ENCODE measurements around the gene STC2.

STC2 gene

DNA sequence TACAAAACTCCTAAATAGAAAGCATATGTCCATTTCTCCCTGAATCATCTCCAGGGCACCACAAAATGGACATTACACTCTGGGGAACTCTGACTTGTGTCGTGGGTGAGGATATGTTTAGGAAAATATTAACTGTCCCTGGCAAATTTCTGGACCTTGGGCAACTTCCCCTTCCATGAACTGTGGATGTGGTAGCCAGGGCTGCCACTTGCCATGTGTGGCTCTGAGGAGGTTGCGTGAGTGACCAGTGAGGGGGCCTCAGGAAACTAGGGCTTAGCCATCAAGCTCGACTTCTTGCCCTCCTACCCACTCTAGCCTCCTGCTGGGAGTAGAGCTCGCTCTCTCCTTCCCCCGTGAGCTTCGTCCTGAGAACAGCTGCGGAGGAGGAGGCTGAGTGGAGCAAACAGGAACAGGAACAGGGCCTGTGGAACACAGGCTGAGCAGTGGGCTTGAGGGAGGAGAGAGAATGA is 13.8 kb upstream of the STC2 start:
- Histone ChIP-seq H3K4me3 (ENCODE audit: low read length) (no peak overlapping the region), H4K20me1 (ENCODE audit: control insufficient read depth, insufficient read depth, low read depth, low read length) (no peaks in the 10 kb centered on the region), H3K36me3 (ENCODE audit: control insufficient read depth, low read length) (no peaks in the 10 kb centered on the region), H3K4me1 (ENCODE audit: control insufficient read depth, low read length) (no peaks in the 10 kb centered on the region), H3K27me3 (ENCODE audit: control insufficient read depth, low read length) (no peaks in the 10 kb centered on the region), H3K9me2 (replicated peaks; ENCODE audit: control insufficient read depth, low read length) (no peaks in the 10 kb centered on the region), H3F3A (ENCODE audit: control insufficient read depth, insufficient read depth) (no peaks in the 10 kb centered on the region), H3K4me2 (ENCODE audit: low read length) (no peak overlapping the region), H3K27ac (ENCODE audit: low read depth, low read length) (no peak overlapping the region), H3K9me3 (ENCODE audit: control insufficient read depth, insufficient read depth, low read length) (no peaks in the 10 kb centered on the region), H3K79me2 (ENCODE audit: control insufficient read depth, low read length) (no peaks in the 10 kb centered on the region)
- no peak for TF ChIP-seq EZH2phosphoT487 (IDR thresholded peaks at IDR 0.05; ENCODE audit: borderline replicate concordance, low read length)
- TF ChIP-seq, protein P1, sequence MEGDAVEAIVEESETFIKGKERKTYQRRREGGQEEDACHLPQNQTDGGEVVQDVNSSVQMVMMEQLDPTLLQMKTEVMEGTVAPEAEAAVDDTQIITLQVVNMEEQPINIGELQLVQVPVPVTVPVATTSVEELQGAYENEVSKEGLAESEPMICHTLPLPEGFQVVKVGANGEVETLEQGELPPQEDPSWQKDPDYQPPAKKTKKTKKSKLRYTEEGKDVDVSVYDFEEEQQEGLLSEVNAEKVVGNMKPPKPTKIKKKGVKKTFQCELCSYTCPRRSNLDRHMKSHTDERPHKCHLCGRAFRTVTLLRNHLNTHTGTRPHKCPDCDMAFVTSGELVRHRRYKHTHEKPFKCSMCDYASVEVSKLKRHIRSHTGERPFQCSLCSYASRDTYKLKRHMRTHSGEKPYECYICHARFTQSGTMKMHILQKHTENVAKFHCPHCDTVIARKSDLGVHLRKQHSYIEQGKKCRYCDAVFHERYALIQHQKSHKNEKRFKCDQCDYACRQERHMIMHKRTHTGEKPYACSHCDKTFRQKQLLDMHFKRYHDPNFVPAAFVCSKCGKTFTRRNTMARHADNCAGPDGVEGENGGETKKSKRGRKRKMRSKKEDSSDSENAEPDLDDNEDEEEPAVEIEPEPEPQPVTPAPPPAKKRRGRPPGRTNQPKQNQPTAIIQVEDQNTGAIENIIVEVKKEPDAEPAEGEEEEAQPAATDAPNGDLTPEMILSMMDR (IDR thresholded peaks at IDR 0.05; ENCODE audit: low read depth, low read length, poor library complexity, severe bottlenecking) = no peak

DNA sequence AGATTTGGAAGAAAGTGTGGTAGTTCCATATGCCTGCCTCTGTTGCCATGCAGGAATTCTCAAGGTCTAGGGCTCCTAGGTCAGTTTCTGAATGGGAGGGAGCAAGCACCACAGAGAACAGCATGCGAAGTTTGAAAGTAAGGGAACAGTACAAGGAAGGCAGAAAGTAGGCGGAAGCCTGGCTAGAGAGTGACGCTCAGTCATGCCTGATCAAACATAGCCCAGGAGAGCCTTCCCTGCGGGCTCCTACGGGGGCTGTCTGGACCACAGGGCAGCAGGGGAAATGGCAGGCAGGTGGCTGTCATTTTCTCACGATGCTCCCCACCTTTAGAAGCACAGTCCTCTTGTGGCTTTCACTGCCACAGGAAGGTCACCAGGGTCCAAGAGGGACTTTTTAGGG is 12.8 kb upstream of the STC2 start:
- H3K4me3 ChIP-seq (ENCODE audit: low read length) = no peak overlapping the region
- H3F3A ChIP-seq (ENCODE audit: control insufficient read depth, insufficient read depth) = no peaks in the 10 kb centered on the region
- no peaks in the 10 kb centered on the region for H3K27me3 ChIP-seq (ENCODE audit: control insufficient read depth, low read length)
- H3K9me3 ChIP-seq (ENCODE audit: control insufficient read depth, insufficient read depth, low read length) = no peaks in the 10 kb centered on the region
- no peaks in the 10 kb centered on the region for H3K9me2 ChIP-seq (replicated peaks; ENCODE audit: control insufficient read depth, low read length)
- no peaks in the 10 kb centered on the region for H4K20me1 ChIP-seq (ENCODE audit: control insufficient read depth, insufficient read depth, low read depth, low read length)
- no peak overlapping the region for H3K4me2 ChIP-seq (ENCODE audit: low read length)
- H3K4me1 ChIP-seq (ENCODE audit: control insufficient read depth, low read length) = no peaks in the 10 kb centered on the region
- H3K36me3 ChIP-seq (ENCODE audit: control insufficient read depth, low read length) = no peaks in the 10 kb centered on the region
- no peak for TF ChIP-seq EZH2phosphoT487 (IDR thresholded peaks at IDR 0.05; ENCODE audit: borderline replicate concordance, low read length)
- TF ChIP-seq, protein P1 (IDR thresholded peaks at IDR 0.05; ENCODE audit: low read depth, low read length, poor library complexity, severe bottlenecking) = no peak
- H3K27ac ChIP-seq (ENCODE audit: low read depth, low read length) = no peak overlapping the region
- H3K79me2 ChIP-seq (ENCODE audit: control insufficient read depth, low read length) = no peaks in the 10 kb centered on the region

DNA sequence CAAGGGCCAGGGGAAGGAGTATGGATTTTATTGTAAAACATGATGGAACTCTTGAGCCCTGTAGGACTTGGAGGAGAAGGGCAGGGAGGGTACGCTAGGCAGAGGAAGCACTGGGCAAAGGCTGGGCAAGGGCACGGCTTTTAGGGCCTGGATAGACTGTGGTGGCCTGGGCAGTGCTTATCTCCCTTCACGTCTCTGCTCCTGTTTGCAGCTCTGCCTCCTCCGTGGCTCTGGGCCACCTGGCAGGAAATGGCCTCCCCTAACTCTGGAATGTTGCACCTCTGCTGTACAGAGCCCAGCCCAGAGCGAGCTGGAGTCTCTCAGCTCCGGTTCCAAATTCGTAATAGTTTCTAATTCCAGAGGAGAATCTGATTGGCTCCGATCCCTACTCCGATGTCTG is 12.2 kb upstream of the STC2 start:
- no peaks in the 10 kb centered on the region for H3F3A ChIP-seq (ENCODE audit: control insufficient read depth, insufficient read depth)
- H3K27me3 ChIP-seq (ENCODE audit: control insufficient read depth, low read length) = no peaks in the 10 kb centered on the region
- no peaks in the 10 kb centered on the region for H3K9me3 ChIP-seq (ENCODE audit: control insufficient read depth, insufficient read depth, low read length)
- no peaks in the 10 kb centered on the region for H3K9me2 ChIP-seq (replicated peaks; ENCODE audit: control insufficient read depth, low read length)
- no peak for TF ChIP-seq EZH2phosphoT487 (IDR thresholded peaks at IDR 0.05; ENCODE audit: borderline replicate concordance, low read length)
- H4K20me1 ChIP-seq (ENCODE audit: control insufficient read depth, insufficient read depth, low read depth, low read length) = no peaks in the 10 kb centered on the region
- no peak overlapping the region for H3K27ac ChIP-seq (ENCODE audit: low read depth, low read length)
- H3K36me3 ChIP-seq (ENCODE audit: control insufficient read depth, low read length) = no peaks in the 10 kb centered on the region
- H3K4me3 ChIP-seq (ENCODE audit: low read length) = no peak overlapping the region
- H3K79me2 ChIP-seq (ENCODE audit: control insufficient read depth, low read length) = no peaks in the 10 kb centered on the region
- H3K4me2 ChIP-seq (ENCODE audit: low read length) = no peak overlapping the region
- no peaks in the 10 kb centered on the region for H3K4me1 ChIP-seq (ENCODE audit: control insufficient read depth, low read length)

DNA sequence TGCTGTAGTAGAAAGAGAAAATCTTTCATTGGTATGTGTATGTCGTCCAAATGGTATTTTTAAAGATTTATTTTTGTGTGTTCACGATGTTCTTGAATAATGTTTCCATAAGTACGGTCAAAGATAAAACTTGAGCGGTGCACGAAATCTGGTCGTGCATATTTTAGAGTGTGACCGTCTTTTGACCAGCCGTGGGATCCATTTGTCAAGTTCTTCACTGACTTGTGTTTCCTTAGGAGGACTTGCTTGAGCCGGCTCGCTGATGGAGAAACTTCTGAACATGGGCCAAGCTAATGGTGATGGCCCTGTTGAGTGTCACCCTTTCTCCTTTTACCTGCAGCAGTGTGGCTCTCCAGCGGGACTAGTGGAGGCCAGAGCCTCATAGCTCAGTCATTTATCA is 11.1 kb upstream of the STC2 start:
- no peak for TF ChIP-seq EZH2phosphoT487 (IDR thresholded peaks at IDR 0.05; ENCODE audit: borderline replicate concordance, low read length)
- TF ChIP-seq, protein P1 (IDR thresholded peaks at IDR 0.05; ENCODE audit: low read depth, low read length, poor library complexity, severe bottlenecking) = no peak
- H3K4me2 ChIP-seq (ENCODE audit: low read length) = no peak overlapping the region
- H3K9me3 ChIP-seq (ENCODE audit: control insufficient read depth, insufficient read depth, low read length) = no peaks in the 10 kb centered on the region
- H3K4me1 ChIP-seq (ENCODE audit: control insufficient read depth, low read length) = no peaks in the 10 kb centered on the region
- no peaks in the 10 kb centered on the region for H3K36me3 ChIP-seq (ENCODE audit: control insufficient read depth, low read length)
- no peak overlapping the region for H3K4me3 ChIP-seq (ENCODE audit: low read length)
- H3F3A ChIP-seq (ENCODE audit: control insufficient read depth, insufficient read depth) = no peaks in the 10 kb centered on the region
- H3K79me2 ChIP-seq (ENCODE audit: control insufficient read depth, low read length) = no peaks in the 10 kb centered on the region
- no peaks in the 10 kb centered on the region for H4K20me1 ChIP-seq (ENCODE audit: control insufficient read depth, insufficient read depth, low read depth, low read length)
- H3K27ac ChIP-seq (ENCODE audit: low read depth, low read length) = no peak overlapping the region
- H3K27me3 ChIP-seq (ENCODE audit: control insufficient read depth, low read length) = no peaks in the 10 kb centered on the region
- H3K9me2 ChIP-seq (replicated peaks; ENCODE audit: control insufficient read depth, low read length) = no peaks in the 10 kb centered on the region

All from DOHH2 (cell line).